ENCODE measurements around the gene GPR151.

DNA sequence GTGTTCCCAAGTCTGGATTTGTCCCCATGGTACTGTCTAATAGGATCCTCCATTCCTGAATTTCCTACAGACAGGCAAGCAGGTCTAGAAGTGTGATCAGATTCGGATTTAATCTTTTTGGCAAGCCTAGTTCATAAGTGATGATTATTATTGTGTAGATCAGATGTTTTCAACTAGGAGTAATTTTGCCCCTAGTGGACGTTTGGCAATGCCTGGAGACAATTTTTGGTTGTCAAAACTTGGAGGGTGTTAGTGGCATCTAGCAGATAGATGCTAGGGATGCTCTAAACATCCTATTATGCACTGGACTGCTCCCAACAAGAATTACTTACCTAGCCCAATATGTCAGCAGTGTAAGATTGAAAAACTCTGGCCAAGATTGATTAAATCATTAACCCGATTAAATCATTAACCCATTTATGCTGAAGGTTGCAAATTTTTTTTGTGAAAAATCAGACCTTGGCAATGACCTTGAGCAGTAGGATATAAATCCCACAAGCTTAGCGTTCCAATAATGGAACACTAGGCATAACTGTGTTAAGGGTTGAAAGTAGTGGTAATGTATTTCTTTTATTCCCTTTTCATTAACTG is 40.7 kb downstream of the GPR151 start:
- TF ChIP-seq, protein P1, sequence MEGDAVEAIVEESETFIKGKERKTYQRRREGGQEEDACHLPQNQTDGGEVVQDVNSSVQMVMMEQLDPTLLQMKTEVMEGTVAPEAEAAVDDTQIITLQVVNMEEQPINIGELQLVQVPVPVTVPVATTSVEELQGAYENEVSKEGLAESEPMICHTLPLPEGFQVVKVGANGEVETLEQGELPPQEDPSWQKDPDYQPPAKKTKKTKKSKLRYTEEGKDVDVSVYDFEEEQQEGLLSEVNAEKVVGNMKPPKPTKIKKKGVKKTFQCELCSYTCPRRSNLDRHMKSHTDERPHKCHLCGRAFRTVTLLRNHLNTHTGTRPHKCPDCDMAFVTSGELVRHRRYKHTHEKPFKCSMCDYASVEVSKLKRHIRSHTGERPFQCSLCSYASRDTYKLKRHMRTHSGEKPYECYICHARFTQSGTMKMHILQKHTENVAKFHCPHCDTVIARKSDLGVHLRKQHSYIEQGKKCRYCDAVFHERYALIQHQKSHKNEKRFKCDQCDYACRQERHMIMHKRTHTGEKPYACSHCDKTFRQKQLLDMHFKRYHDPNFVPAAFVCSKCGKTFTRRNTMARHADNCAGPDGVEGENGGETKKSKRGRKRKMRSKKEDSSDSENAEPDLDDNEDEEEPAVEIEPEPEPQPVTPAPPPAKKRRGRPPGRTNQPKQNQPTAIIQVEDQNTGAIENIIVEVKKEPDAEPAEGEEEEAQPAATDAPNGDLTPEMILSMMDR (IDR thresholded peaks at IDR 0.05; ENCODE audit: low read length): peak; percentile 31
- no peak for TF ChIP-seq EZH2phosphoT487 (IDR thresholded peaks at IDR 0.05; ENCODE audit: low read length)
